GM21576 (cell line): Measurements from ENCODE around the gene TBC1D16.

Source experiments
- ATAC-seq: cut with Tn5 transposase; IDR thresholded peaks from one replicate; pipeline ENCODE4 v1.9.1; 2021; ENCODE audit warnings: mild to moderate bottlenecking, moderate library complexity; ENCODE audit not compliant: unreplicated experiment

TBC1D16 gene

GRCh38 chr17:79952901-79953300 is 82.8 kb downstream of the TBC1D16 start:
- ATAC-seq = no peak

DNA sequence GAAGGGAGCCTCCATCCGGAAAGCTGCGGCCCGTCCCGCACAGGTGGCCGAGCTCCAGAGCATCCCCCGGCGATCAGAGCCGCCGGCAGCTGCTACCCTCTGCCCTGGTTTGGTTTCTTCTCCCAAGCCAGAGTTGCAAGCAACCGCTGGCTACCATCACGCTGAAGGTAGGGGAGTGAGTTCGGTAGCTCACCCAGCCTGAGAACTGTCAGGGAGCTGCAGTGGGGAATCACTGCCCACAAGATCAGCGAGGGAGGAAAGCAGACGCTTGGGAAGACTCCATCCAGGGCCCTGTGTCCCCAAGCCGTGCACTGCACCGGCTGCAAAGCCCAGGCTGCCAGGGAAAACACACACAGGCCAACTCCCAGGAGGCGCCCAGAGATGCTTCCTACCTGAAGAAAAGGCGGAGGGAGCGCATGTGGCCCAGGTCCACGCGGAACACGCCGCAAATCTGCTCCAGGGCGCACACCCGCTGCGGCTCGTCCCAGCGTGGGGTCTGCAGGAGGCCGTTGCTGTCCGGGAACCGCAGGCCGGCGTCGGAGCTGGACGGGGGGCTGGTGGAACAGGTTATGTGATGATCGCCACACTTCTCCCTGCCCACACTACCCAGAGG is 83.3 kb downstream of the TBC1D16 start:
- no peak for ATAC-seq

DNA sequence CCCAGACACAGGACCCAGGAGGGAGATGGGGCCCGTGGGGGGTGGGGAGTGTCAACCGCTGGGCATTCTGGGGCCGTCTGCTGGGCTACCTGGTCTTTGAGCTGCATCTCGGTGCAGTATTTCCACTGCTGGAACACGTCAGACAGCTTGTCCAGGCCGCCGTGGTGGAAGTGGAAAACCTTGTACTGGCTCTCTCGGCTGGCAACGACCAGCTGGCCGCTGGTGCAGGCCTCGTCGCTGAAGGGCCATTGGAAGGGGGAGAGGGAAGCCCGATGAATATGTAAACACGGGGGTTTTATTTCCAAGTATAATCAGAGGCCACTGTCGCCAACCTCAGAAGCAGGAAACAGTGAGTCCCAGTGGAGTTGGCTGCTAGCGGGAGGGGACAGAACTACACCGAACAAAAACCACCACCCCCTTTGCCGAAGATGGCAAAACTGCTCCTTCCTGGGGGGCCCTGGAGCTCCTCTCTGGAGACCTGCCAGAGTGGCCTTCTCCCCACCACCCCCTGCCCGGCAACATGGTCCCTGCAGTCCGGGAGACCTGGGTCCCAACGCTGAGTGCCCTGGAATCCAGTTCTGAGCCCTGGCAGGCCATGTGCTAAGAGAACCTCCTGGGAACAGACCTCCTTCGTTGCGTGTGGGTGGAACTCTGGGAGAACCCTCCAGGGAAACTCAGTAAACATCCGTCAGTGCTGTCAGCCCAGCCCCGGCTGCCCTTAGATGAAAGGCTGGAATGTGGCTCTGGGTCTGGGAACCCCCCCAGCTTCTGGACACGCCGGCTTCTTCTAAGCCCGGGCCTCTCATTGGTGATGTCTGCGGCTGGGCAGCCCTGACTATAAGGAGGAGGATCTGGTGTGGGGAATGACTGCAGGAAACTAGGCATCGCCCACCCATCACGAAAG is 84.1 kb downstream of the TBC1D16 start:
- ATAC-seq = no peak

DNA sequence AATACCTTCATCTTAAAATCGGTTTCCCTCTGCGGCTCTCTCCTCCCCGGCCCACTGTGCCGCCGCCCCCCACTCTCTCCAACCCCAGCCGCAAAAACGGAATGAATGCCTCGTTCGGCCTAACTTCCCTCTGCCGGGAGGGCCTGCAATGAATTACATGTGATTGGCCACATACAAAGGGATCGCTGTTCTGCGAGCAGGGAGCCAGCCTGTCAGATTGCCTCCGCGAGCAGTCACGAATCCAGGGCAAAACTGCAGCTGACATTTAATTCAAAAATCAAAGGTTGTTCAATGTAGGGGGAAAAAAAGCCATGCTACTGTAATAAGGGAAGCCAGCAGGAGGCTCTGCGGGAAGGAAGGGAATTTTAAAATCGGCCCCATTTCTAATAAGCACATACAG is 84.9 kb downstream of the TBC1D16 start:
- ATAC-seq = no peak

- ATAC-seq = no peak
Observed at GRCh38 chr17:79950306-79950705, 85.4 kb downstream of the TBC1D16 start.

DNA sequence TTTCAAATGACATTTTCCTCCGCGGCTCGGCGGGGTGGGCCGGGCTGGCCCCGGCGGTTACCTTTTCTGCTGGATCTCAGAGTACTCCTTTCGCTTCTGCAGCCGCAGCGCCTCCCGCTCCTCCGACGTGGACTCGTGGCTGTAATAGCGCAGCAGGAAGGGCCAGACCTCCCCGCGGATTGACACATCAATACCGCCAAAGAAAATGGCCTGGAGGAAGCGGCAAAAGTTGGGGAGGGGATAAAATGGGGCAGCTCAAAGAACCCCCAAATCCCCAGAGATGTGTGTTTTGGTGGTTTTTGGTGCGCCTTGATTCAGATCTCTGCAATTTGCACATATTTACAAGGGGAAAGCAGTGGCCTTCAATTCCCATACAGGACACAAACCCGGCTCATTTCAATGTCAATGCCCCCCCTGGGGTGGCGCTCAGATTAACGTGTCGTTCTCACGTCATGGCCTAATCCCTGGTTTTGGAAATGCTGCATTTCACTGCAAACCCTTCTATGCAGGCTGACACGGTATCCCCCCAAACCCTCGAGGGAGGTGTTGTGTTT is 85.9 kb downstream of the TBC1D16 start:
- ATAC-seq = no peak

- no peak for ATAC-seq
Observed at GRCh38 chr17:79948945-79949655, 86.6 kb downstream of the TBC1D16 start.

GRCh38 chr17:79948406-79948944 is 87.2 kb downstream of the TBC1D16 start:
- no peak for ATAC-seq

- no peak for ATAC-seq
Observed at GRCh38 chr17:79947351-79948031, 88.2 kb downstream of the TBC1D16 start.

GRCh38 chr17:79946352-79947231 is 89.1 kb downstream of the TBC1D16 start:
- ATAC-seq = no peak

DNA sequence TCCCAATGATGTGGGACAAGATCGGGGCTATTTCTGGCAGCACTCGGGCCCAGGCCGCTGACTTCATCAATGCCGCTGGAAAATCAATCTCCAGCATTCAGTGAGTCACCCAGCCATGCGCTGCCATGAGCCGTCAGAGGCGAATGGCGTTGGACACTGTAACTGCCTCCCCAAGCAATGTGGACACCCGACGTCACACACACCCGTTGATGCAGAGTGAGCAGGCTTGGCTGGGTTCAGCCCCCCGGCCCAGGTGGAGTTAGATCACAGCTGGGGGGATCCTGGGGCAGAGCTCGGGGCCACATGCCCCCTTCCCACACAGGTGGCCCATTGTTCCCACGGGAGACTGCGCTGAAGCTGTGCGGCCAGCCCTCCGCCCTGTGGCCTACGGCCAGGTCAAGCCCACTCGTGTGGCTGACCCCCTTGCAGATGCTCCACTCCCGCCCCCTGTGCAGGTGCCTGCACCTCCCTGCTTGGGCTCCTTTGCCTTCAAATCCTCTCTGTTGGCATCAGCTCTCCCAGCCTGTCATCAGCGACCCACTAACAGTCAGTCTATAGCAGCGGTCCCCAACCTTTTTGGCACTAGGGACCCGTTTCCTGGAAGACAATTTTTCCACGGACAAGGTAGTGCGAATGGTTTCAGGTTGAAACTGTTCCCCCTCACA is 89.9 kb downstream of the TBC1D16 start:
- ATAC-seq = no peak

- no peak for ATAC-seq
Observed at GRCh38 chr17:79944821-79945391, 90.8 kb downstream of the TBC1D16 start.

DNA sequence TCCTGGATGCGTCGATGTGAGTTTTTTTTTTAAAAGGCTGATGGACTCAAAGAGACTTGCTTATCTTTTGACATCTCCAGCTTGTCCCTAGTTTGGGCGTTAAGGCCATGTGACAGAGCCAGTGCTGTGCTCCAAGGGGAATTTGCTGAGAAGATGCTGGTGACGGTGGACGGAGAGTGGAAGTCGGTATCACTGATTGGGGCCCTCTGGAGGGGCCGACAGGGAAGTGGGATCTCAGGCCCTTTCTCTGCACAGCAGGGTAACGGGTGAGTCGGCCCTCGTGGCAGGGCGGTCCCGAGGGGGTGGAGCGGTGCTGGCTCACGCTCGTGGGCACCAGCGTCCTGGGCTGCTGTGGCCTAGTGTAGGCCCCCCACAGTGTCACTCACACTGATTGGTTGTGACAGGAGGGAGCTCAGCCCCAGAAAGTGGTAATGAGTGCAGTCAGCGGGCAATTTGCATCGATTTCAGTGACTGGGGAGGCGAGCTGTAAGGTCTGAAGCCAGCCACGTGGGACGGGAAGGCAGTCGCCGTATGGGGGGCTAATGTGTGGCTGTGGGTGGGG is 91.3 kb downstream of the TBC1D16 start:
- no peak for ATAC-seq

DNA sequence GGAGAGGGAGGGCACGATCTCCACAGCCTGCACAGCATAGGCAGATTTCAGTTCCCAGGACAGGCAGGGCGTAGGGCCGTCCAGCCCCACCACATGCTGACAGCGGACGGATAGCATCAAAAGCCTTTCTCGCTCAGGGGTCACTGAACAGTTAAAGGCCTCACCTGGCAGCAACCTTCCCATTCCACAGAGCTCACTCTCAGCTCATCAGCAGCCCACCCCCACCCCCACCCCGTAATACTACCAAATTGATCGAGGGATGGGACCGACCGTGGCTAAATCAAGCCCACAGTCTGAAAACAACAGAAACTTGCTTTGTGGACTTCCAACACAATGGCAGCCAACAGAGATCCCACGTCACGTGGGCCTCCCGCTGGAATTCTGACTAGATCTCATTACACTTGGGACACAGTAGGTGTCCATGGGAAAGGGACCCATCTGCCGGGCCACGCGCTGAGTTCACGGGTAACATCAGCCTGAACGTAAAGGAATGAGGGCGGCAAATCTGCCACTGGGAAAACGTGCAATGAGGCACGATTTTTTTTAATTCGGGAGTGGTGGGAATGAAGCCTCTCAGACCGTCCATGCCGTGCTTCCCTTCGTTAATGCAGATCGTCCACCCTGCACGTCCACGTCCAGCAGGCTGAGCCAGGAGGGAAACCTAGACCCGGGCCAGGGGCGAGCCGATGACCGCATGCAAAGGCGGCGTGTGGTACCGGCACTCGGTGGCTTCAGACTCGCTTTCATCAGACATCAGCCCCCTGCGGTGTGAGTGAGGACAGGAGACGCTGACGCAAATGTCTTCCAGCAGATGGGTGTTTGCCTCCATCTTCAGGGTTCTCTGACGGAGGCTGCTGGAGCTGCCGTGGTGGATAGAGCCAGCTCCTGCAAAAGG is 92.1 kb downstream of the TBC1D16 start:
- ATAC-seq = no peak

DNA sequence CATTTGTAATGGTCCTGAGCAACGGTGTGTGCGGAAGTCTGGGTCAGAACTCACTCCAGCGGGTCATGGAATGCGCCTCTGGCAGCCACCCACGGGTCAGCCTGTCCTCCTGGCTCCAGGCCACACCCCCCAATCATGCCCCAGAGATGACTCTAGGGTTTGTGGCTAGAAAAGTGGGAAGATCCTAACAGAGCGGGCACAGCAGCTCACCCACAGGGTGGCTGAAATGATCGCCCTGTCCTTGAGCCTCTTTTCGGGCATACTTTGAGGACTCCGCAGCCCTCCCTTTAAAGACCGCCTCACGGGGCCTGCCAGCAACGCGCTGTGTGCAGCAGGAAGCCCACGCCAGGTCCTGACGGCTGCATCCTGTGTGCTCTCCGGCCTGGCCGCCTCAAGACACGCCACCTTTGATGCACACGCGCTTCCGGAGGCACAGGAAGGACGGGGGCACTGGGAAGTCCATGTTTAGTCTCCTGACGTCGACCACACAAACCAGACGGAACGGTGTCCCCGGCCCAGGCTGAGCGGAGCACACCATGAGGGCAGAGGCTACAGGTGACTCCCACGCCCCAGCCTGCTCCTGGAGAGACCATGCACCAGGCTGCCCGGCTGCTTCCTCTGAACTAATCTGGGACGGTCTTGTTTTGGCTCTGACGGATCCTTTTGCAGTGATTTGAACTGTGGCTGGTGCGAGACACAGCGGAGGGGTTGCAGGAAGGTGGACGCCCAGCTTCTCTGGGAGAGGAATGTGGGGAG is 92.9 kb downstream of the TBC1D16 start:
- ATAC-seq = no peak

DNA sequence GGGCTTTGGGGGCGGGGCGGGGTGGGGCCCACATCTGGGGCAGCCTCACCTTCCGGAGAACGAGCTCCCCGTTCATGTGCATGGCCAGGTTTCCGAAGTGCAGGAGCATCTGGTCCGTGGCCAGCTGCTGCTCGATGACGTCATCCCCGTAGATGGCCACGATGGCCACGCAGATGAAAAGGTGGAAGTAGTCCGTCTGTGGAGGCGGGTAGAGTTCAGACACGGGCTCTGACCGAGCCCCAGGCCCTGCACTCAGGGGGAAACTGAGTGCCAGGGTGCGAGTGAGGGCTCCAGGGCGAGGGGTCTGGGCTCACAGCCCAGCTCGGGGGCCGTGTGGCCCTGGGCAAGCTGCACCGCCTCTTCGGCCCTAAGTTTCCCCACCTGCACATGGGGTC is 93.7 kb downstream of the TBC1D16 start:
- no peak for ATAC-seq
